ENCODE measurements around the gene GRHL3. TPM values are rescaled to one million over a fixed set of nuclear protein-coding genes. Genes with fewer than 3 reads are reported as not detected.

Gene GRHL3
- total and polyA plus RNA-seq, 10 of the 15 experiments (the other 5 are each of a cell fraction or from before 2014, with no cell fraction given), result 0.07 to 0.87 (median 0.34) TPM

DNA sequence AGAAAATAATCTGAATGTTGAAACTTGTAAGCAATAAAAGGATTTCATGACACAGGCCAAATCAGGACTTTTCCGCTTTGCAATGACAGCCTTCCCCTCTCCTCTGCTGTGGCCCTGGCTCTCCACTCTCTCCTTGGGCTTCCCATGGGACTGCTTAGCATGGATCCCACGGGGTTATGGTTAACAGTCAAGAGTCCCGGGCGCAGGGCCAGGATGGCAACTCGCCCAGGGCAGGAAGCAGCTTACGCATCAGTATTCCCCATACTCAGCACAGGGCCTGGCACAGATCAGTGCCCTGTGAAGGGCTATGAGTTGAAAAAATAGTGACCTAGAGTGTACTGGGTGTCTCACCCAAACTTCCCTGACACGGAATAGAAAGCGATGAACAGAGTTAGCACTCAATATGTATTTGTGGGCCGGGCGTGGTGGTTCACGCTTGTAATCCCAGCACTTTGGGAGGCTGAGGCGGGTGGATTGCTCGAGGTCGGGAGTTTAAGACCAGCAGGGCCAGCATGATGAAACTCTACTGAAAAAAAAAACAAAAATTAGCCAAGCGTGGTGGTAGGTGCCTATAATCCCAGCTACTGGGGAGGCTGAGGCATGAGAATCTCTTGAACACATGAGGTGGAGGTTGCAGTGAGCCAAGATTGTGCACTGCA, 29.1 kb upstream of the GRHL3 start:
- no TSS peak for BruUV-seq (replicated peaks)
- no peaks in the 10 kb centered on the region for H3K36me3 ChIP-seq (ENCODE audit: control insufficient read depth in 2 of 2, insufficient read depth in 2 of 2, low read length in 1 of 2)
- H3K4me2 ChIP-seq (ENCODE audit: control insufficient read depth, insufficient read depth), result no peak overlapping the region
- H3K27ac ChIP-seq (ENCODE audit: control insufficient read depth, insufficient read depth), result no peak overlapping the region
- no peak overlapping the region for H3K4me3 ChIP-seq
- peaks cover 7 to 8% of the 10 kb centered on the region in 2 experiments; a peak in 3 of 4 replicates for H3K27me3 ChIP-seq (replicated peaks in 1 of 2; ENCODE audit: control insufficient read depth in 2 of 2, insufficient read depth in 2 of 2, low read length in 1 of 2)
- no peaks in the 10 kb centered on the region for H4K20me1 ChIP-seq (ENCODE audit: control insufficient read depth, insufficient read depth)
- FAIRE-seq, result no peak
- POLR2A ChIA-PET, result no interaction called here
- H3K79me2 ChIP-seq (ENCODE audit: control insufficient read depth, insufficient read depth, low read length), result no peaks in the 10 kb centered on the region
- in situ Hi-C loops (cut with MboI), result no loop called here
- DNase-seq (ENCODE audit: low read depth, low spot score), result no peak
- no peak overlapping the region for H3K9ac ChIP-seq (ENCODE audit: control insufficient read depth, insufficient read depth, low read length)
- TF ChIP-seq SUZ12 (IDR thresholded peaks at IDR 0.05; ENCODE audit: unreplicated experiment) (no peak), HDGF (IDR thresholded peaks at IDR 0.05) (no peak), RAD21 (IDR thresholded peaks at IDR 0.05; ENCODE audit: insufficient read depth, low read depth, low read length) (no peak), TCF7 (IDR thresholded peaks at IDR 0.05; ENCODE audit: borderline replicate concordance) (no peak), MEF2B (IDR thresholded peaks at IDR 0.05; ENCODE audit: partially characterized antibody, poor library complexity, severe bottlenecking) (no peak)
- RAD21 ChIA-PET (ENCODE audit: unreplicated experiment), result no interaction called here
- H3K4me1 ChIP-seq (ENCODE audit: control insufficient read depth, insufficient read depth, low read length), result no peaks in the 10 kb centered on the region
- no peak overlapping the region for H2AFZ ChIP-seq (ENCODE audit: control insufficient read depth, low read depth, low read length)
- intact Hi-C loops (cut with micrococcal nuclease; ENCODE audit: unreplicated experiment), result no loop called here
- no peaks in the 10 kb centered on the region for H3K9me3 ChIP-seq (replicated peaks; ENCODE audit: control insufficient read depth, insufficient read depth, low read length)
- 53% methylated on average over 15 of the region's 15 CpGs for WGBS (ENCODE audit: insufficient coverage, insufficient replicate concordance, low lambda C conversion rate, missing lambda C conversion rate)
- CTCF ChIA-PET, result interaction anchor here (0.9 kb wide), 1 partner anchor 11 kb away, joined by 6 read pairs; no protein-coding TSS in a partner anchor
- SMC1A ChIA-PET (ENCODE audit: uncharacterized antibody, unreplicated experiment), result no interaction called here
- no peak for ATAC-seq

DNA sequence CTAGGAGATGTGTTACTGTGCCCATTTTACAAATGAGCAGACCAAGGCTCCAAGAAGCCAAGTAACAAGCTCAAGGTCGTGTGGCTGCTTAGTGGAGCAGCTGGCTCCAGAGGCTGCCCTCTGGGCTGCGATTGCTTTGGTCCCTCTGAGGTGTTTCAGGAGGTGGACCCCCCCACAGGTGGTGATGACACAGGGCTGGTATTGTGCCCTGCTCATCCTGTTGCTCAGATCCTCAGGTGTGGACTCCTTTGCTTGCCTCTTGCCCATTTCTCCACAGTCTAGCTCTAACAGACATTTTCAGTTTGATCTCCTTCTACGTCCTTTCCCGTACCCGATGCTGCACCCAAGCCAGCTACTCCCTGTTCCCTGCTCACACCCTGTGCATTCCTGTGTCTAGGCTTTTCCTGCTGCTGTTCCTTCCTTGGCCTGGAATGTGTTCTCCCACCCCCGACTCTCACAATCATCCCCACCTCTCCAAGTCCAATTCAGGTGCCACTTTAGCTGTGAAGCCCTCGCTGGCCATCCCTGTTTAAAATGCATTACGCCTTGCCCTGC, 28.1 kb upstream of the GRHL3 start:
- Histone ChIP-seq H3K27me3 (replicated peaks in 1 of 2; ENCODE audit: control insufficient read depth in 2 of 2, insufficient read depth in 2 of 2, low read length in 1 of 2) (peaks cover 7 to 8% of the 10 kb centered on the region in 2 experiments; a peak in 3 of 4 replicates), H3K9ac (ENCODE audit: control insufficient read depth, insufficient read depth, low read length) (no peak overlapping the region), H3K9me3 (replicated peaks; ENCODE audit: control insufficient read depth, insufficient read depth, low read length) (no peaks in the 10 kb centered on the region), H3K27ac (ENCODE audit: control insufficient read depth, insufficient read depth) (no peak overlapping the region), H3K79me2 (ENCODE audit: control insufficient read depth, insufficient read depth, low read length) (no peaks in the 10 kb centered on the region), H3K36me3 (ENCODE audit: control insufficient read depth in 2 of 2, insufficient read depth in 2 of 2, low read length in 1 of 2) (no peaks in the 10 kb centered on the region), H3K4me3 (no peak overlapping the region), H3K4me1 (ENCODE audit: control insufficient read depth, insufficient read depth, low read length) (no peaks in the 10 kb centered on the region), H2AFZ (ENCODE audit: control insufficient read depth, low read depth, low read length) (no peak overlapping the region), H4K20me1 (ENCODE audit: control insufficient read depth, insufficient read depth) (no peaks in the 10 kb centered on the region), H3K4me2 (ENCODE audit: control insufficient read depth, insufficient read depth) (no peak overlapping the region)
- POLR2A ChIA-PET, result no interaction called here
- FAIRE-seq, result no peak
- DNase-seq (ENCODE audit: low read depth, low spot score), result no peak
- SMC1A ChIA-PET (ENCODE audit: uncharacterized antibody, unreplicated experiment), result interaction anchor here (1.2 kb wide), 1 partner anchor 102 kb away, joined by 3 read pairs; no protein-coding TSS in a partner anchor
- CTCF ChIA-PET, result interaction anchor here (1.3 kb wide), 1 partner anchor 101 kb away, joined by 3 read pairs; no protein-coding TSS in a partner anchor
- no TSS peak for BruUV-seq (replicated peaks)
- 59% methylated on average over 8 of the region's 8 CpGs for WGBS (ENCODE audit: insufficient coverage, insufficient replicate concordance, low lambda C conversion rate, missing lambda C conversion rate)
- in situ Hi-C loops (cut with MboI), result no loop called here
- ATAC-seq, result no peak
- RAD21 ChIA-PET (ENCODE audit: unreplicated experiment), result no interaction called here
- intact Hi-C loops (cut with micrococcal nuclease; ENCODE audit: unreplicated experiment), result no loop called here
- TF ChIP-seq SMAD5 (IDR thresholded peaks at IDR 0.05; ENCODE audit: low read depth), result no peak
- TF ChIP-seq, protein P1, sequence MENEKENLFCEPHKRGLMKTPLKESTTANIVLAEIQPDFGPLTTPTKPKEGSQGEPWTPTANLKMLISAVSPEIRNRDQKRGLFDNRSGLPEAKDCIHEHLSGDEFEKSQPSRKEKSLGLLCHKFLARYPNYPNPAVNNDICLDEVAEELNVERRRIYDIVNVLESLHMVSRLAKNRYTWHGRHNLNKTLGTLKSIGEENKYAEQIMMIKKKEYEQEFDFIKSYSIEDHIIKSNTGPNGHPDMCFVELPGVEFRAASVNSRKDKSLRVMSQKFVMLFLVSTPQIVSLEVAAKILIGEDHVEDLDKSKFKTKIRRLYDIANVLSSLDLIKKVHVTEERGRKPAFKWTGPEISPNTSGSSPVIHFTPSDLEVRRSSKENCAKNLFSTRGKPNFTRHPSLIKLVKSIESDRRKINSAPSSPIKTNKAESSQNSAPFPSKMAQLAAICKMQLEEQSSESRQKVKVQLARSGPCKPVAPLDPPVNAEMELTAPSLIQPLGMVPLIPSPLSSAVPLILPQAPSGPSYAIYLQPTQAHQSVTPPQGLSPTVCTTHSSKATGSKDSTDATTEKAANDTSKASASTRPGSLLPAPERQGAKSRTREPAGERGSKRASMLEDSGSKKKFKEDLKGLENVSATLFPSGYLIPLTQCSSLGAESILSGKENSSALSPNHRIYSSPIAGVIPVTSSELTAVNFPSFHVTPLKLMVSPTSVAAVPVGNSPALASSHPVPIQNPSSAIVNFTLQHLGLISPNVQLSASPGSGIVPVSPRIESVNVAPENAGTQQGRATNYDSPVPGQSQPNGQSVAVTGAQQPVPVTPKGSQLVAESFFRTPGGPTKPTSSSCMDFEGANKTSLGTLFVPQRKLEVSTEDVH (IDR thresholded peaks at IDR 0.05; ENCODE audit: low read depth, partially characterized antibody), result no peak
- no peak for TF ChIP-seq CBX5 (IDR thresholded peaks at IDR 0.05; ENCODE audit: low read depth)
- TF ChIP-seq HDGF (IDR thresholded peaks at IDR 0.05), result no peak
- TF ChIP-seq, protein P2, sequence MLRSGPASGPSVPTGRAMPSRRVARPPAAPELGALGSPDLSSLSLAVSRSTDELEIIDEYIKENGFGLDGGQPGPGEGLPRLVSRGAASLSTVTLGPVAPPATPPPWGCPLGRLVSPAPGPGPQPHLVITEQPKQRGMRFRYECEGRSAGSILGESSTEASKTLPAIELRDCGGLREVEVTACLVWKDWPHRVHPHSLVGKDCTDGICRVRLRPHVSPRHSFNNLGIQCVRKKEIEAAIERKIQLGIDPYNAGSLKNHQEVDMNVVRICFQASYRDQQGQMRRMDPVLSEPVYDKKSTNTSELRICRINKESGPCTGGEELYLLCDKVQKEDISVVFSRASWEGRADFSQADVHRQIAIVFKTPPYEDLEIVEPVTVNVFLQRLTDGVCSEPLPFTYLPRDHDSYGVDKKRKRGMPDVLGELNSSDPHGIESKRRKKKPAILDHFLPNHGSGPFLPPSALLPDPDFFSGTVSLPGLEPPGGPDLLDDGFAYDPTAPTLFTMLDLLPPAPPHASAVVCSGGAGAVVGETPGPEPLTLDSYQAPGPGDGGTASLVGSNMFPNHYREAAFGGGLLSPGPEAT (IDR thresholded peaks at IDR 0.05; ENCODE audit: low read depth), result no peak
- TF ChIP-seq NFYA (IDR thresholded peaks at IDR 0.05; ENCODE audit: borderline replicate concordance, low read depth, low read length), result no peak
- TF ChIP-seq CHD1 (IDR thresholded peaks at IDR 0.05; ENCODE audit: low read depth, low read length), result no peak
- no peak for TF ChIP-seq JUNB (IDR thresholded peaks at IDR 0.05)
